Measurements from ENCODE around the gene ZNF76. TPM values are rescaled to one million over a fixed set of nuclear protein-coding genes. Genes with fewer than 3 reads are reported as not detected.

The ZNF76 gene
- total and polyA plus RNA-seq, 2 of the 8 experiments (the other 6 are each of a cell fraction or from before 2014, with no cell fraction given) = 17.9 to 23.9 TPM

DNA sequence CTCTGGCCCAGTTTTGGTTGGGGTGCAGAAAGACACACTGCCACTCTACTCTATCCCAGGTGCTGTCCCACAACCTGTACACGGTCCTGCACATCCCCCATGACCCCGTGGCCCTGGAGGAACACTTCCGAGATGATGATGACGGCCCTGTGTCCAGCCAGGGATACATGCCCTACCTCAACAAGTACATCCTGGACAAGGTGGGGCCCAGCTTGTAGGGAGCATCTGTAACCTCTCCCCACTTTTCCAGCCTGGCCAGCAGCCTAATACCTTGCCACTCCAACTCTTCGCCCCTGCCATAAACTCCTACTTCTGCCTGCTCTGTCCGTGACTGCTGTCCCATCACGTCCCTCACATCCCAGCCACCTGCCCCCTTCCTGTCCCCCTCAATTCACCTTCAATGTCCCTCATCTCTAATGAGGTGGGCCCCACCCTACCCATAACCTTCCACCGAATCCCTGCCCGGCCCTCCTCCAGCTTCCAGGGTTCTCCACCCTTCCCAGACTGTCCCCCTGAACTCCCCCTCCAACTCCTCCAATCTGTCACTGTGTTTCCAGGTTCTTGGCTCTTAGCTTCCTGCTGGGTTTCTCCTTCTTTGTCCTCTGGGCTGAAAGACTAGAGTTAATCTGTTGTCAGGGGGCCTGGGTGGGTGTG, 50.2 kb downstream of the ZNF76 start (continued):
- no peak for TF ChIP-seq CHD7 (IDR thresholded peaks at IDR 0.05; ENCODE audit: insufficient replicate concordance, low read length)
- no peak for TF ChIP-seq ZNF274 (IDR thresholded peaks at IDR 0.05; ENCODE audit: borderline replicate concordance, extremely low read depth, low read length)
- TF ChIP-seq KDM1A (IDR thresholded peaks at IDR 0.05; ENCODE audit: borderline replicate concordance, low read length) = no peak
- no peak for TF ChIP-seq JUN (IDR thresholded peaks at IDR 0.05; ENCODE audit: low read depth, low read length)
- no peak for TF ChIP-seq SP4 (IDR thresholded peaks at IDR 0.05; ENCODE audit: low read length)
- no peak for TF ChIP-seq SIX5 (IDR thresholded peaks at IDR 0.05; ENCODE audit: low read depth, low read length)
- no peak for TF ChIP-seq EGR1 (IDR thresholded peaks at IDR 0.05; ENCODE audit: borderline replicate concordance, low read depth, low read length)
- no peak for TF ChIP-seq PHF8 (conservative IDR thresholded peaks at IDR 0.05; ENCODE audit: low read depth, low read length)
- no peak for TF ChIP-seq BACH1 (IDR thresholded peaks at IDR 0.05; ENCODE audit: low read length)
- TF ChIP-seq KDM4A (IDR thresholded peaks at IDR 0.05; ENCODE audit: low read depth, low read length, severe bottlenecking) = no peak
- no peak for TF ChIP-seq JUND (IDR thresholded peaks at IDR 0.05; ENCODE audit: low read length)
- no peak for TF ChIP-seq CBX8 (IDR thresholded peaks at IDR 0.05; ENCODE audit: borderline replicate concordance, low read depth, low read length)
